ENCODE data around the gene SLBP.

The SLBP gene

DNA sequence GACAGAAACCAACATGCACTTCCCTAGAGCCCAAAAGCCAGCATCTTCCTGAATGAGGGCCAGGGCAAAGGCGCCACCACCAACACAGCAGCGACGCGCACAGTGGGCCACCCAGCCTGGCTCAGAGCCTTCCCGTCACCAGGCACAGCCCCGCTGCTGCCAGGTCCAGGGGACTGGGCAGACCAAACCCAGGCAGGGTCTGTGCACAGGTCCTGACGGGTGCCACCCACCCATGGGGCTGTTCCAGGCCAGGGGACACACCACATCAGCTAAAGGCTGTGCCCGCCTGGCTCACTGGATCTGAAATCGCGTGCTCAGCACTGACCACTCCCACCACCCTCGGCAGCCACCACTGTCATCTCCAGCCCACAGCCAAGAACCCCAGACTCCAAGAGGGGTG is 41.8 kb downstream of the SLBP start:
- TF ChIP-seq GATA2 (IDR thresholded peaks at IDR 0.05; ENCODE audit: low read depth, low read length) (no peak), GATA3 (IDR thresholded peaks at IDR 0.05; ENCODE audit: low read depth, low read length) (no peak)

DNA sequence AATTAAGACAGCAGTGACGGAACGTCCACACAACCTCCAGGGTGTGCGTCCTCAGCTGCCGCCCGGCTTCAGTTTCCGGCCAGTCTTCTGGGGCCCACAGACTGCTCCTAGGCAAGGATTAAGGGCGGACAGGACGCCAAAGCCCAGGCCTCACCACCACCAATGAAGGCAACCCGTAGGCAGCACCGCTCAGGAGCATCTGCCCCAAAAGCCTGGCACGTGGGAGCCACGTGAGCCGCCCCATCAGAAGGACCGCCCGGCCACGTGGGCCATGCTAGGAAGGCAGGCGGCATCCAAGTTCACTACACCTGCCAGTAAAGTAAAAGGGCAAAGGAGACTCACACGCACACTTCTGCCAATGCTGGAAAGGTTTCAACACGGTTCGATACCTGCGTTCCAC is 42.3 kb downstream of the SLBP start:
- TF ChIP-seq GATA2 (IDR thresholded peaks at IDR 0.05; ENCODE audit: low read depth, low read length) (no peak), GATA3 (IDR thresholded peaks at IDR 0.05; ENCODE audit: low read depth, low read length) (no peak)

DNA sequence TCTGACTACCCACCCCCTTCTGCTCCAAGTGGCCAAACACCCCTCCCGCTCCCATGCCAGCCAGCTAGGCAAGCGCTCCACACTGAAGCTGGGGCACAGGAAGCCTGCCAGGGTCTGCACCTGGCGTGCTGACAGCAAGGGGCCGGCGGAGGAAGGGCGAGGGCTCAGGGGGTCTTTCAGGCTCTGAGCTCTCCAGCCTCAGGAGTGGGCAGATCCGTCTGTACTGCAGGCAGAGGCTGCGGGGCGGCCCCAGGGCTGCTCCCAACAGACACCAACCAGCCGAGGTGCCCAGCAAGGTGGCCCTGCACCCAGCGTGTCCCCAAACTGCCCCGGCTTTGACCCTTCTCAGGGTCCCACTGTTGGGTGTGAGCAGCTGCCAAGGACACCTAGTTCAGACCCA is 42.8 kb downstream of the SLBP start:
- no peak for TF ChIP-seq GATA3 (IDR thresholded peaks at IDR 0.05; ENCODE audit: low read depth, low read length)
- no peak for TF ChIP-seq GATA2 (IDR thresholded peaks at IDR 0.05; ENCODE audit: low read depth, low read length)

DNA sequence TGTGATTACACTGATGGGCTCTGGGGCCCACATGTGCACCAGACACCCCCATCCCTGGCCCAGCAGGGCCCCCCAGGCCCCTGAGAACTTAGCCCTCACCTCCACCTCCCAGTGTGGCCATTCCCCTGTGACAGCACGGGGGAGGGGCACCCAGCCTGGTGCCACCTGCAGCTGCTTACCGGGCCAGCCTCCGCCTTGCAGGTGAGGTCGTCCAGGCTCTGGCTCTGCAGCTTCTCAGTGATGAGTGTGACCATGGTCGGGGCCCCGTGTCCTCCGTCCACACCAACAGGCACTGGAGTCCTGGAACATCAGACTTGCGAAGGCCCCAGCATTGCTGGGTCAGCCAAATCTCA is 43.7 kb downstream of the SLBP start:
- no peak for TF ChIP-seq GATA3 (IDR thresholded peaks at IDR 0.05; ENCODE audit: low read depth, low read length)

DNA sequence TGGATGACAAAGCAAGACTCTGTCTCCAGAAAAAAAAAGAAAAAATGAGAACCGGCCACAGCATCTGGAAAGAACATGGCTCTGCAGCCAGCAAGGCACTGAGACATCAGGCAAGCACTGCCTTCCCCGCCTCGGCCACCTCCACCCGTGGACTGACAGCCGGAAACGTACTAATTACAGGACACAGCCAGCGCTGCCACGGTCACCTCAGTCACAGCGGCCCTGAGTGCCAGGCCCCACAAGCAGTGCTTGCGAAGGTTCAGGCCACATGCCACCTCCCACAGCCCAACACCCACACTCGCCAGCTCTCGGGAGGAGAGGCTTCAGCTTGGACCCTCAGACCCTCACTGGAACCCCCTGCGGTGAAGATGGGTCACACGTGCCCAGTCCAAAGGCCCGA is 44.8 kb downstream of the SLBP start:
- TF ChIP-seq GATA2 (IDR thresholded peaks at IDR 0.05; ENCODE audit: low read depth, low read length) = no peak
- no peak for TF ChIP-seq GATA3 (IDR thresholded peaks at IDR 0.05; ENCODE audit: low read depth, low read length)

DNA sequence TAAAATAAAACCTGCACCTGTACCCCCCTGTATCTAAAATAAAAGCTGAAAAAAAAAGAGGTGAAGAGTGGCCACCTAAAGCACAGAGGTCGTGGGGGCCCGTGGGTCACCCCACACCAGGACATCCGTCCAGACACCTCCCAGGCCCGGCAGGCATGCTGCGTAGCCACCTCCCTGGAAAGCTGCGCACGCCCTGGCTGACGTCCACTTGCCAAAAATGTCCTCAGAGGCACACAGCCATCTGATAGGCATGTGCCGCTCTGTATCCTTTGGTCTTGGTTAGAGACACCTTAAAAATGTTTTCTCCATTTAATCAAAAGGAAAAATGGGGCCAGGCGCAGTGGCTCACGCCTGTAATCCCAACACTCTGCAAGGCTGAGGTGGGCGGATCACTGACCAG is 45.7 kb downstream of the SLBP start:
- no peak for TF ChIP-seq GATA2 (IDR thresholded peaks at IDR 0.05; ENCODE audit: low read depth, low read length)
- TF ChIP-seq GATA3 (IDR thresholded peaks at IDR 0.05; ENCODE audit: low read depth, low read length) = no peak

DNA sequence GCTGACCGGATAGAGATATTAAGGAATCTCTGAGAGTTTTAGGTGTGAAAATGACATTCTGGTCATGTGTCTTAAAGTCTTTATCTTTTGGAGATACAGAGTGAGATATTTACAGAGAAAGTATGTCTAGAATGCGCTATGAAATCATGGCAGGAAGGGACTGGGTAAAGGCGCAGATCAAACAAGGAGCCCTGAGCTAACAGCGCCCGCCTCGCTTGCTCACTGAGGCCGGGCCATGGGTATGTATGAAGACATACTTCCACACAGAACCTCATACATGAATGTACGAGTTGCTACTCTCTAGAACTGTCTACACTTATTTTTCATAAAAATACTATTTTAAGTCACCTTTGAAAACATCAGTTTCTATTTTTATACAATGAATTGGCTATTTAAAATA is 48.0 kb downstream of the SLBP start:
- TF ChIP-seq GATA2 (IDR thresholded peaks at IDR 0.05; ENCODE audit: low read depth, low read length) = no peak
- no peak for TF ChIP-seq GATA3 (IDR thresholded peaks at IDR 0.05; ENCODE audit: low read depth, low read length)

DNA sequence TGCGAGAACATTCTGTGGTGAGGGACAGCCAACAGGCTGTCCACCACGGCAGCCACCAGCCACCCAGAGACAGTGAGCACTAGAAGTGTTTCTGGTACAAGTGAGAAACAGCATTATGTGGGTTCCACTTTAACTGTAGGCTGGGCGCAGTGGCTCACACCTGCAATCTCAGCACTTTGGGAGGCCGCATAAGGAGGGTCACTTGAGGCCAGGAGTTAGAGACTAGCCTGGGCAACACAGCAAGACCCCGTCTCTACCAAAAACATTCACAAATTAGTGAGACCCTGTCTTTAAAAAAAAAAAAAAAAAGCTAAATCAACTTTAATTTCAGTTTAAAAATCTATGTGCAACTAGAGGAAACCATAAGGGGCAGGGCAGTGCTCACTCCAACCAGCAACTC is 48.6 kb downstream of the SLBP start:
- TF ChIP-seq GATA3 (IDR thresholded peaks at IDR 0.05; ENCODE audit: low read depth, low read length) (no peak), GATA2 (IDR thresholded peaks at IDR 0.05; ENCODE audit: low read depth, low read length) (no peak)

DNA sequence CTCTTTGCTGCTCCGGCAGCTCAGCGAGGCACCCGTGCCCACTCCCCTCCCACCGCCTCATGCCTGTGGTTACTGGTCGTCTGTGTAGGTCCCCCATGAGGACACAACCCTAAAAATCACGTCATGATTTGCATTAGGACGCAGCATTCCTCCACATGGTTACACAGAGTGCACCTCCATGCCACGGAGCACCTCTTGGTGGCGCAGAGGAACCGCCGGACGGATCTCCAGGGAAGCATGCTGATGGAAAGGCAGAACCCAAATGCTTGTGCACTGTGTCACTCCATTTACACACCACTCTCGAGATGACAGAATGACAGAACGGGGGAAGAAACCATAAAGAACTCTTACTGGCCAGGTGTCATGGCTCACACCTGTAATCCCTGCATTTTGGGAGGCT is 50.4 kb downstream of the SLBP start:
- no peak for TF ChIP-seq GATA2 (IDR thresholded peaks at IDR 0.05; ENCODE audit: low read depth, low read length)
- TF ChIP-seq GATA3 (IDR thresholded peaks at IDR 0.05; ENCODE audit: low read depth, low read length) = no peak

DNA sequence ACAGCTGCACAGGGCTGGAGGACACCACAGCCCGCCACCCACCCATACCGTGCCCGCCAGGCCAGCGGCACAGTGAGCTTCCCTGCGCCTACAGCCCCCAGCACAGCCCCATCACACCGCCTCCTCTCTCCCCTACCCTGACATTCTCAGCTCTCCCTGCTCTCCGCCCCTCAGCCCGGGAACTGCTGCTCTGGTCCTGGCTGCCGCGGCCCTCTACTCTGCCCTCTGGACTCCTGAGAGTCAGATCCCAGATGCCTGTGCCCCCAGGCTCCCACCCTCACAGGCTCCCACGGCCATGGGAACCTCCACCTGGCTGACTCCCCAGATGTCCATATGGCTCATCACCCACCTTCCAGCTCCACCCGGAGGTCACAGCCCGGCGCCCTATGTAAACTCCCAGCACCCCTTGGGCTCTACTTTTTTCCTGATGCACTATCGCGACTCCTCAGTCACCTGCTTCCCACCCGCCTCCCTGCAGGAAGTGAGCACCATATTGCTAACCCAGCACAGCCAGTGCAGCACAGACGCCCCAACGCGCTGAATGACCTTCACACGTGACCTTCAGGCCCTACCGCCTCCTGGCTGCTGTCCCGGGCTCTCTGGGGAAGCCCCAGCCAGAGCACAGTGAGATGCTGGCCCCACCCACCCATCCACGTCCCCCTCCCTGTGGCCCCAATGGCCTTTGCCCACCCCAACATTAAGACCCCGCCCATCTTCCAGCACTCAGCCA is 51.0 kb downstream of the SLBP start:
- no peak for TF ChIP-seq GATA3 (IDR thresholded peaks at IDR 0.05; ENCODE audit: low read depth, low read length)
- no peak for TF ChIP-seq GATA2 (IDR thresholded peaks at IDR 0.05; ENCODE audit: low read depth, low read length)

DNA sequence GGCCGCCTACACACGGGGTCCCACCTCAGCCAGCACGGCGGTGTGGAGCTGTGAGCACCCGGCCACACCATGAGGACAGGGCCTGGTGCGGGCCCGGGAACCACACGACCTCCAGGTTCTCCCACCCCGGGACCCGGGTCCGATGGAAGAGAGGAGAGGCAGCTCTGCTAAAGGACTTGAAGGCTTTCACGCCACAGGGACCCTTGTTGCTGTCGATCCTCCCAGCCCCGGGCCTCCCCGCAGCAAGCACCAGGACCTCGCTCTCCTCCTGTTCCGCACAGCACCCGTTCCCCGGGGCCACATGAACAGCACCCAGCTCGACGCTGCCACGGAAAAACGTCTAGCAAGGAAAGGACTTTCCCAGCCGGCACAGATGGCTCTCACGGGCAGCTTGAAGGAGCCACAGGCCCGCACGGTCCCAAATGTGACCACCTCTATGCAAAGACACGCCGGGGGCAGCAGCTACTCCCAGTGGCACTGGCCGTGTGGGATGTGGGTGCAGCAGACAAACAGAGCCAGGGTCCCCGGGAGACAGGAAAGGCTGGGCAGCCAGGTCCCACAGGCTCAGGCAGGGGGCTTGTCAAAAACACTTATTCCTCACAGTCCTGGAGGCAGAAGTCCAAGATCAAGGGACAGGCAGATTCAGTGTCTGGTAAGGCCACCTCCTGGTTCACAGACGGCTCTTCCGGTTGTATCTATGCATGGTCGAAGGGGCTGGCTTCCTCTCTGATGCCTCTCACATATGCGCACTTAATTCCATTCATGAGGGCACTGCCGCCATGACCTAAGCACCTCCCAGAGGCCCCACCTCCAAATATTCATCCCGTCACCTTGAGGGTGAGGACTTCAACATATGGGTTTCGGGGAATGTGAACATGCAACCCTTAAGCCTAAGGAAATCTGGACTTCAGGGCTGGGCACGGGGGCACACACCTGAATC is 52.7 kb downstream of the SLBP start:
- no peak for TF ChIP-seq GATA3 (IDR thresholded peaks at IDR 0.05; ENCODE audit: low read depth, low read length)
- no peak for TF ChIP-seq GATA2 (IDR thresholded peaks at IDR 0.05; ENCODE audit: low read depth, low read length)

DNA sequence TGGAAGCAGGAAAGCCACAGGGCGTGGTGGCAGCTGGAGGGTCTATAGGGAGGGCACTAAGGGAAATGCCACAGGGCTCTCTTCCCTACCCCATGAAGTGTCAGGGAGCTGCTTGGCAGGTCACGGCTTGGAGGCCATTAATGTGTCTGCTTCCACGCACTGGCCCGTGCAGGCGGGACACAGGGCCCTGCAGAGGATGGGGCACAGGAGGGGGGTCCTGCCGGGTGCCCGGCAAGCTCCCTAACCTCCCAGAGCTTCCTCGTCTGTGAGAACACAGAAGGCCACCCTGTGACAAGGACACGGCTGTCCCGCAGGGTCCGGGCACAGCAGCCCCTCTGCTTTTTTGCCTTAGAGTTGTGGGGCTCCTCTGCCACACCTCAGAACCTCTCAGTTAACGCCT is 53.5 kb downstream of the SLBP start:
- TF ChIP-seq GATA3 (IDR thresholded peaks at IDR 0.05; ENCODE audit: low read depth, low read length) (no peak), GATA2 (IDR thresholded peaks at IDR 0.05; ENCODE audit: low read depth, low read length) (no peak)

DNA sequence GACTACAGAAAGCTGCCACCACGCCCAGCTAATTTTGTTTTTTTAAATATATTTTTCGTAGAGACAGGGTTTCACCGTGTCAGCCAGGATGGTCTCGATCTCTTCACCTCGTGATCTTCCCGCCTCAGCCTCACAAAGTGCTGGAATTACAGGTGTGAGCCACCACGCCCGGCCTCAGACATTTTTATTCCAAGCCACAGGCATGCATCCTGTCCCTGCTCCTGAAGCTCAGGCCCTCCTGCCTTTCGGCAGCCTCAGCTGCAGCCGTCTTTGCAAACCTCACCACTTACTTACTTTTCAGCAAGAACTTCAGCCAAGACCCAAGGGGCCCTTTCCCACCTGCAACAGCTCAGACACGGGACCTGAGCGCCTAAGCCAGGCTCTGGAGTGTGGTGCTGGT is 54.0 kb downstream of the SLBP start:
- TF ChIP-seq GATA2 (IDR thresholded peaks at IDR 0.05; ENCODE audit: low read depth, low read length) (no peak), GATA3 (IDR thresholded peaks at IDR 0.05; ENCODE audit: low read depth, low read length) (no peak)

DNA sequence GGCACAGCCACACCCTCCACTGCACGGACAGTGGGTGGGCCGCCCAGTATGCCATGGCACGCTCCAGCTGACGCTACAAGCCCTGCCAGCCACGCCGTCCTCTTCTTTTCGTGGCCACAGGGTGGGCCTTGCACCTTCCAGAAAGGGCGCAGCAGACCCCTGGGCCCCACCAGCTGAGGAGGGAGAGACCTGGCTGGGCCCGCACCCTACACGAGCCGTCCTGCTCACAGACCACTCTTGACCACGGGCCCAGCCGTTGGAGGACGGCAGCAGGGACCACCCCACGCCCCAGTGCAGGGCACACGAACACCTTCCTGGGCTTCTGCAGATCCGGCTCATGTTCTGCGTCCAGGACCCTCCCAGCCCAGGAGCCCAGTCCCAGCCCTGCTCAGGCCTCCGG is 55.1 kb downstream of the SLBP start:
- TF ChIP-seq GATA2 (IDR thresholded peaks at IDR 0.05; ENCODE audit: low read depth, low read length) = no peak
- no peak for TF ChIP-seq GATA3 (IDR thresholded peaks at IDR 0.05; ENCODE audit: low read depth, low read length)

DNA sequence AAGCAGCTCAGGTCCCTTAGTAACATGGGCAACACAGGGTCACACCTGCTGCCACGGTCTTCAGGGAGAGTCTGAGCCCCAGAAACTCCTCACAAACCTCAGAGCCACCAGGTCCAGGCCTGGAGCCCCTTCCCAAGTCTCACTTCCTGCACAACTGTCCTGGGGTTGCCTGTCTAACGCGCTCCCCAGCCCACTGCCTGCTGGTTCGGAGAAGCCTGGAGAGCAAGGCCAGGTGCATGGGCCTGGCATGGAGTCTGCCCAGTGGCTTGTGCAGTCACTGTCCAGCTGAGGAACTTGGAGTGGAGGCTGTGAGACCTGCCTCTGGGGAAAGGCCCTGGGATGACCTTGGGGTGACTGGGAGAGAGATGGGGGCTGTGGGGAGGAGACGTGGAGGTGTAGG is 56.0 kb downstream of the SLBP start:
- TF ChIP-seq GATA3 (IDR thresholded peaks at IDR 0.05; ENCODE audit: low read depth, low read length) (no peak), GATA2 (IDR thresholded peaks at IDR 0.05; ENCODE audit: low read depth, low read length) (no peak)

All from SH-SY5Y (cell line).